Keratinocyte (primary cell): Measurements from ENCODE around the gene PCDHAC2. TPM values are rescaled to one million over a fixed set of nuclear protein-coding genes. Genes with fewer than 3 reads are reported as not detected.

ENCODE experiments used
- DNase-seq: peaks from one replicate; pipeline ENCODE4 v3.0.0-alpha.2; 2011; ENCODE audit warnings: low read depth, missing footprints, low spot score
- FAIRE-seq: peaks from 2 replicates; lab custom pipeline; 2011; peaks lifted over from hg19 to GRCh38; lab: Jason Lieb, UNC
- H2AFZ ChIP-seq: 2 replicates; pipeline ENCODE4 v1.6.0; 2012; ENCODE audit warnings: low read length, control low read depth, inconsistent platforms; ENCODE audit not compliant: control insufficient read depth
- H3K27ac ChIP-seq: 2 replicates; pipeline ENCODE4 v1.5.1; 2011; ENCODE audit warnings: low read length; ENCODE audit not compliant: control insufficient read depth, insufficient read depth
- H3K27me3 ChIP-seq: 3 replicates; pipeline ENCODE4 v1.6.0; 2011; ENCODE audit warnings: low read length; ENCODE audit not compliant: control insufficient read depth, insufficient read depth; ENCODE audit errors: extremely low read depth
- H3K36me3 ChIP-seq, 2 experiments: 2 replicates in 1 of 2; 3 replicates in 1 of 2; pipeline ENCODE4 v1.5.1; 2011; ENCODE audit warnings: low read length in 2 of 2, mild to moderate bottlenecking in 1 of 2; ENCODE audit not compliant: control insufficient read depth in 2 of 2, insufficient read depth in 2 of 2; ENCODE audit errors: extremely low read depth in 1 of 2
- H3K4me1 ChIP-seq: 3 replicates; pipeline ENCODE4 v1.5.1; 2011; ENCODE audit warnings: low read length; ENCODE audit not compliant: control insufficient read depth, insufficient read depth; ENCODE audit errors: extremely low read depth
- H3K4me2 ChIP-seq: 3 replicates; pipeline ENCODE4 v1.6.0; 2011; ENCODE audit warnings: low read depth, low read length; ENCODE audit not compliant: control insufficient read depth, insufficient read depth; ENCODE audit errors: extremely low read depth
- H3K4me3 ChIP-seq, 3 experiments: fragments of 200-600 bp in 1 of 3; sonication (generic) in 1 of 3; 2 replicates in 2 of 3; 3 replicates in 1 of 3; pipeline ENCODE4 v1.5.1; 2011 to 2016; ENCODE audit warnings: low read length in 3 of 3, mild to moderate bottlenecking in 3 of 3, control low read depth in 2 of 3, inconsistent platforms in 1 of 3, low read depth in 1 of 3, mixed read lengths in 1 of 3, mixed run types in 1 of 3, moderate library complexity in 1 of 3; ENCODE audit not compliant: control insufficient read depth in 2 of 3, insufficient read depth in 2 of 3; ENCODE audit errors: extremely low read depth in 1 of 3
- H3K79me2 ChIP-seq: 2 replicates; pipeline ENCODE4 v1.6.0; 2012; ENCODE audit warnings: low read length; ENCODE audit not compliant: control insufficient read depth, insufficient read depth
- H3K9ac ChIP-seq: 3 replicates; pipeline ENCODE4 v1.6.0; 2011; ENCODE audit warnings: low read length; ENCODE audit not compliant: control insufficient read depth, insufficient read depth; ENCODE audit errors: extremely low read depth
- H3K9me1 ChIP-seq: 3 replicates; pipeline ENCODE4 v1.6.0; 2011; ENCODE audit warnings: low read length; ENCODE audit not compliant: control insufficient read depth, insufficient read depth; ENCODE audit errors: extremely low read depth
- H3K9me3 ChIP-seq: 2 replicates; pipeline ENCODE4 v1.5.1; 2012; ENCODE audit warnings: low read depth, low read length; ENCODE audit not compliant: control insufficient read depth
- H4K20me1 ChIP-seq: 3 replicates; pipeline ENCODE4 v1.6.0; 2011; ENCODE audit warnings: low read length; ENCODE audit not compliant: control insufficient read depth, insufficient read depth; ENCODE audit errors: extremely low read depth
- EZH2 ChIP-seq: IDR thresholded peaks from one replicate; pipeline ENCODE4 v1.6.1; 2012; ENCODE audit warnings: inconsistent platforms, mild to moderate bottlenecking, low read length, moderate library complexity
- dilution Hi-C: fragments of 300-500 bp; cut with MboI; formaldehyde crosslinking; loops from one replicate; pipeline ENCODE4 v1.7.0; 2020; ENCODE audit warnings: low sequenced_read_pairs; ENCODE audit not compliant: extremely low pct_ligation_motif_present
- polyA plus RNA-seq, 5 experiments: library from polyadenylated mRNA; depleted of rRNA in 3 of 5; stranded (reverse) in 3 of 5; stranded (forward) in 1 of 5; unstranded in 1 of 5; fragments of >200 nt; gene quantifications; 1 replicate in 1 of 5; 2 replicates in 3 of 5; 3 replicates in 1 of 5; pipeline versions ENCODE4 v1.2.1 to v1.2.3, GENCODE V29; 2011 to 2012; ENCODE audit warnings: missing spikeins in 2 of 5, low read depth in 1 of 5, low replicate concordance in 1 of 5
- small RNA-seq, 3 experiments: library from RNA; depleted of rRNA; stranded (forward); fragments of <200 nt; gene quantifications; one replicate each; pipeline ENCODE3, GENCODE V24; 2012; ENCODE audit warnings: low read depth in 3 of 3, low replicate concordance in 1 of 3; ENCODE audit not compliant: insufficient read length in 3 of 3
- TF ChIP-seq, protein P1 (sequence below), 3 experiments: IDR thresholded peaks in 1 of 3; conservative IDR thresholded peaks in 1 of 3; optimal IDR thresholded peaks in 1 of 3; 2 replicates in 2 of 3; 3 replicates in 1 of 3; pipeline versions ENCODE3 to v1.5.1; 2011; ENCODE audit warnings: low read length in 3 of 3, mild to moderate bottlenecking in 3 of 3, moderate library complexity in 2 of 3, control low read depth in 1 of 3, inconsistent platforms in 1 of 3; ENCODE audit not compliant: insufficient read depth in 2 of 3; ENCODE audit errors: extremely low read depth in 1 of 3

Gene PCDHAC2
- polyA plus RNA-seq, 1 donor (not counting 4 experiments of a cell fraction or from before 2014, with no cell fraction given), result 2.1 TPM

DNA sequence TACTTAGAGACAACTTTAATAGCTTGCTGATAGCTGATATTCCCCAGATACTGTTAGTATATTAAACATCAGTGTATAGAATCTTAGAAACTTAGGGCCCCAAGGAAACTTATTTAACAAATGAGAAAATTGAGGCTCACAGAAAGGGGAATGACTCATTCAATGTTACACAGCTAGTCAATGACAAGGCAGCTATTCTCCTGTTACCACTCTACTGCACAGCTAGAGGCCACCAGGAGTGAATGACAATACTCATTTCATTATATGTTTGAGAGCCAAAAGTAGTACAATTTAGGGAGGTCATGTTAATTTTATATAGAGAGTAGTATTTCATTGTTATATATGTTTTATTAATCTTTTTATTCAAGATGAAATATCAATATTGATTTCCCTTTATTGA, 51.7 kb downstream of the PCDHAC2 start:
- H3K27me3 ChIP-seq, result no peaks in the 10 kb centered on the region
- DNase-seq (no peak), FAIRE-seq (no peak)
- dilution Hi-C loops, result no loop called here
- no peak overlapping the region for H2AFZ ChIP-seq
- H3K79me2 ChIP-seq, result no peaks in the 10 kb centered on the region
- H3K27ac ChIP-seq, result no peak overlapping the region
- H3K9me1 ChIP-seq, result no peaks in the 10 kb centered on the region
- H3K9me3 ChIP-seq, result no peaks in the 10 kb centered on the region
- no peaks in the 10 kb centered on the region for H3K4me1 ChIP-seq
- no peak for TF ChIP-seq EZH2
- TF ChIP-seq, protein P1, sequence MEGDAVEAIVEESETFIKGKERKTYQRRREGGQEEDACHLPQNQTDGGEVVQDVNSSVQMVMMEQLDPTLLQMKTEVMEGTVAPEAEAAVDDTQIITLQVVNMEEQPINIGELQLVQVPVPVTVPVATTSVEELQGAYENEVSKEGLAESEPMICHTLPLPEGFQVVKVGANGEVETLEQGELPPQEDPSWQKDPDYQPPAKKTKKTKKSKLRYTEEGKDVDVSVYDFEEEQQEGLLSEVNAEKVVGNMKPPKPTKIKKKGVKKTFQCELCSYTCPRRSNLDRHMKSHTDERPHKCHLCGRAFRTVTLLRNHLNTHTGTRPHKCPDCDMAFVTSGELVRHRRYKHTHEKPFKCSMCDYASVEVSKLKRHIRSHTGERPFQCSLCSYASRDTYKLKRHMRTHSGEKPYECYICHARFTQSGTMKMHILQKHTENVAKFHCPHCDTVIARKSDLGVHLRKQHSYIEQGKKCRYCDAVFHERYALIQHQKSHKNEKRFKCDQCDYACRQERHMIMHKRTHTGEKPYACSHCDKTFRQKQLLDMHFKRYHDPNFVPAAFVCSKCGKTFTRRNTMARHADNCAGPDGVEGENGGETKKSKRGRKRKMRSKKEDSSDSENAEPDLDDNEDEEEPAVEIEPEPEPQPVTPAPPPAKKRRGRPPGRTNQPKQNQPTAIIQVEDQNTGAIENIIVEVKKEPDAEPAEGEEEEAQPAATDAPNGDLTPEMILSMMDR (optimal IDR thresholded peaks at IDR 0.05 in 1 of 3, IDR thresholded peaks at IDR 0.05 in 1 of 3, conservative IDR thresholded peaks at IDR 0.05 in 1 of 3; ENCODE audit: extremely low read depth in 1 of 3, insufficient read depth in 2 of 3, low read length in 3 of 3), result no peak
- no peak overlapping the region for H3K4me2 ChIP-seq
- no peak overlapping the region for H3K4me3 ChIP-seq
- H3K36me3 ChIP-seq, result no peaks in the 10 kb centered on the region
- H3K9ac ChIP-seq, result no peak overlapping the region
- H4K20me1 ChIP-seq, result no peaks in the 10 kb centered on the region

Small RNA genes lying within 50 kb of the gene (small RNA-seq; reads per million reads assigned to genes)
- 0 reads per million in 3 experiments for gene AC010223.1

Other genes starting within 250 kb of the PCDHAC2 start
- gene PCDHA1, start 180.3 kb upstream of the PCDHAC2 start, polyA plus RNA-seq, result 0.03 to 0.07 TPM (median 0.06 TPM) in 3 replicates
- 0.01 TPM in 1 of 3 replicates, not detected in the others for gene PCDHA2, start 171.6 kb upstream of the PCDHAC2 start, polyA plus RNA-seq
- 0.01 to 0.02 TPM in 2 of 3 replicates, not detected in the other for gene PCDHA3, start 165.4 kb upstream of the PCDHAC2 start, polyA plus RNA-seq
- gene PCDHA4, start 159.4 kb upstream of the PCDHAC2 start, polyA plus RNA-seq, result 0.01 to 0.15 TPM (median 0.07 TPM) in 3 replicates
- 0.01 TPM in 1 of 3 replicates, not detected in the others for gene PCDHA5, start 144.9 kb upstream of the PCDHAC2 start, polyA plus RNA-seq
- gene PCDHA6, start 138.5 kb upstream of the PCDHAC2 start, polyA plus RNA-seq, result 0.03 to 0.14 TPM (median 0.04 TPM) in 3 replicates
- gene PCDHA7, start 132.2 kb upstream of the PCDHAC2 start, polyA plus RNA-seq, result 0.02 to 0.05 TPM (median 0.04 TPM) in 3 replicates
- gene PCDHA8, start 125.3 kb upstream of the PCDHAC2 start, polyA plus RNA-seq, result not detected in 3 replicates
- gene PCDHA9, start 118.1 kb upstream of the PCDHAC2 start, polyA plus RNA-seq, result 0.01 TPM in 1 of 3 replicates, not detected in the others
- 0.03 to 0.06 TPM (median 0.05 TPM) in 3 replicates for gene PCDHA10, start 110.6 kb upstream of the PCDHAC2 start, polyA plus RNA-seq
- 0.12 to 0.28 TPM in 2 of 3 replicates, not detected in the other for gene PCDHA11, start 97.5 kb upstream of the PCDHAC2 start, polyA plus RNA-seq
- 0.04 to 0.40 TPM (median 0.07 TPM) in 3 replicates for gene PCDHA12, start 91.2 kb upstream of the PCDHAC2 start, polyA plus RNA-seq
- 0.04 to 0.12 TPM in 2 of 3 replicates, not detected in the other for gene PCDHA13, start 84.4 kb upstream of the PCDHAC2 start, polyA plus RNA-seq
- gene PCDHAC1, start 40.2 kb upstream of the PCDHAC2 start, polyA plus RNA-seq, result 0.14 to 0.64 TPM (median 0.45 TPM) in 3 replicates
- not detected in 3 replicates for gene PCDHB1, start 84.9 kb downstream of the PCDHAC2 start, polyA plus RNA-seq
- gene PCDHB2, start 128.1 kb downstream of the PCDHAC2 start, polyA plus RNA-seq, result 0.26 to 1.1 TPM (median 0.46 TPM) in 3 replicates
- gene PCDHB3, start 134.0 kb downstream of the PCDHAC2 start, polyA plus RNA-seq, result 0.03 to 0.08 TPM (median 0.05 TPM) in 3 replicates
- 0.04 to 0.05 TPM in 2 of 3 replicates, not detected in the other for gene PCDHB4, start 155.3 kb downstream of the PCDHAC2 start, polyA plus RNA-seq
- 0.07 to 0.10 TPM (median 0.09 TPM) in 3 replicates for gene PCDHB5, start 168.7 kb downstream of the PCDHAC2 start, polyA plus RNA-seq
- 0.03 to 0.08 TPM (median 0.05 TPM) in 3 replicates for gene PCDHB6, start 183.6 kb downstream of the PCDHAC2 start, polyA plus RNA-seq
- not detected in 3 replicates for gene PCDHB7, start 206.2 kb downstream of the PCDHAC2 start, polyA plus RNA-seq
- not detected in 3 replicates for gene PCDHB8, start 211.3 kb downstream of the PCDHAC2 start, polyA plus RNA-seq
- gene PCDHB16, start 215.9 kb downstream of the PCDHAC2 start, polyA plus RNA-seq, result 0.02 to 0.09 TPM (median 0.07 TPM) in 3 replicates
- gene PCDHB9, start 220.7 kb downstream of the PCDHAC2 start, polyA plus RNA-seq, result 0.01 TPM in 1 of 3 replicates, not detected in the others
- 0.04 to 0.07 TPM (median 0.05 TPM) in 3 replicates for gene PCDHB10, start 225.9 kb downstream of the PCDHAC2 start, polyA plus RNA-seq
- gene PCDHB11, start 233.2 kb downstream of the PCDHAC2 start, polyA plus RNA-seq, result not detected in 3 replicates
- gene PCDHB12, start 242.2 kb downstream of the PCDHAC2 start, polyA plus RNA-seq, result 0.03 TPM in 1 of 3 replicates, not detected in the others
- gene PCDHB13, start 247.4 kb downstream of the PCDHAC2 start, polyA plus RNA-seq, result 0.07 to 0.13 TPM (median 0.09 TPM) in 3 replicates